ENCODE data around the gene SARDH.

The SARDH gene

DNA sequence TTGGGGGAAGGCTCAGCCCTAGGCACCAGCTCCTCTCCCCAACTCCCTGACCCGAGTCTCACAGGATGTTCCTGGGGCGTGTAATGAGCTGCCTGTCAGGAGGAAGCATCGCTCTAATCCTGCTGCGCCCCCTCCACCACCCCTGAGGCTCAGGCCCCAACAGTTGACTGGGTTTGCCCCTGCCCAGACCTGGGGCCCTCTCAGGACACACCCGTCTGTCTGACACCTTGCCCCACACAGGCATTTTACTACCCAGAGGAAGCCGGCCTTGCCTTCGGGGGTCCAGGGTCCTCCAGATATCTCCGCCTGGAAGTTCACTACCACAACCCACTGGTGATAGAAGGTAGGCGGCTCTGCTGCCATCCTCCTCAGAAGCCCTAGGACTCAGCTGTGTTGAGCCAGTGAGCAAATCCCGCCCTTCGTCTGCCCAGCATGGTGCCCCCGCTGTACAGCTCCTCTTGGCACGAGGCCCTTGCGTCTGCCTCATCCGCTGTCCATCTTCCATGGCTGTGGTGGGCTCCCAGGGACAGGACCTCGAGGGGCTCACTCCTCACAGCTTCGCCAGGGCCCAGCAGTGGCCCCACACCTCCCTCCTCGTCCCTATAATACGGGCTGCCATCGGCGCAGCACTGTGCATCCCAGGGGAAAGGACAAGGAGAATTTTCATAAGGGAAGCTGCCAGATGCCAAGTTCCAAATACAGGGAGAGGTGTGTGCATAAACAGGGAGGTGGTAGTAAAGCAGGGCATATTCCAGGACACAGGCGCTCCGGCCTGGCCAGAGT lies 94.0 kb downstream of the SARDH start:
- Histone ChIP-seq H3K27me3 (ENCODE audit: low read depth, low read length) (no peaks in the 10 kb centered on the region), H3K27ac (ENCODE audit: low read length) (no peak overlapping the region), H3K4me1 (ENCODE audit: control insufficient read depth in 1 of 2, insufficient read depth in 2 of 2, low read length in 2 of 2) (no peaks in the 10 kb centered on the region), H3K9me3 (ENCODE audit: control insufficient read depth in 1 of 2, low read length in 2 of 2) (no peaks in the 10 kb centered on the region), H3K4me3 (ENCODE audit: low read depth in 1 of 2, low read length in 2 of 2) (no peak overlapping the region), H3K36me3 (ENCODE audit: control insufficient read depth in 1 of 2, insufficient read depth in 2 of 2, low read length in 2 of 2) (no peaks in the 10 kb centered on the region)

- no peaks in the 10 kb centered on the region for H3K36me3 ChIP-seq (ENCODE audit: control insufficient read depth in 1 of 2, insufficient read depth in 2 of 2, low read length in 2 of 2)
- H3K9me3 ChIP-seq (ENCODE audit: control insufficient read depth in 1 of 2, low read length in 2 of 2) = no peaks in the 10 kb centered on the region
- H3K27ac ChIP-seq (ENCODE audit: low read length) = no peak overlapping the region
- H3K4me1 ChIP-seq (ENCODE audit: control insufficient read depth in 1 of 2, insufficient read depth in 2 of 2, low read length in 2 of 2) = no peaks in the 10 kb centered on the region
- H3K4me3 ChIP-seq (ENCODE audit: low read depth in 1 of 2, low read length in 2 of 2) = no peak overlapping the region
- no peaks in the 10 kb centered on the region for H3K27me3 ChIP-seq (ENCODE audit: low read depth, low read length)
Measured at GRCh38 chr9:133643362-133643755, 94.8 kb downstream of the SARDH start.

DNA sequence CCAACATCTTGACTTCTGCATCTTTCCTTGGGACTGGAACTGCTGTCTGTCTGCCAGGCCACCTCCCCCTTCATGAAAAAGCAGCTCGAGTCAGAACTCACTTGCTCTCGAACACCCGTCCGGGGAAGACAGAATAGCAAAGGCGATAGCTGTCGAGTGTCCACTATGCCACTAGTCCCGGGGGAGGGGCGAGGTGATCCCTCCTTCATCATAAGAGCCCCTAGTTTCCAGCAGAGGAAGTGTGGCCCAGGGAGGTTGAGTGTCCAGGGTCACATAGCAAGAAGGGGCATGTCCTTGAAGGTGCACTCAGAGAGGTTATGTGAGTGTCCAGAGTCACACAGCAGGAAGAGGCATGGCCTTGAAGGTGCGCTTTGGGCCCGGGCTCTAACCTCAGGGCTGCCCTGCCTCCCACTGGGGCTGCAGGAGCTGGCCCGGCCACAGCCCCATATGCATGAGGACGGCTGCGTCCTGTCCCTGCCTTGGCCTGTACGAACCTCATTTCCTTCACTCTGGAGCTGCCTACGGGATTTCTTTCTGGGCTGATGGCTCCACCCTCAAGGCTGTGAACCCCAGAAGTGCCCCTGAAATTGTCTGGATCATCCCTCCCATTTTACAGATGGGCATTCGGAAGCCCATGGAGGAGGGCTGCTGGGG lies 95.3 kb downstream of the SARDH start:
- H3K9me3 ChIP-seq (ENCODE audit: control insufficient read depth in 1 of 2, low read length in 2 of 2) = no peaks in the 10 kb centered on the region

GRCh38 chr9:133641861-133642595 lies 96.1 kb downstream of the SARDH start:
- no peaks in the 10 kb centered on the region for H3K36me3 ChIP-seq (ENCODE audit: control insufficient read depth in 1 of 2, insufficient read depth in 2 of 2, low read length in 2 of 2)
- no peaks in the 10 kb centered on the region for H3K9me3 ChIP-seq (ENCODE audit: control insufficient read depth in 1 of 2, low read length in 2 of 2)
- H3K4me3 ChIP-seq (ENCODE audit: low read depth in 1 of 2, low read length in 2 of 2) = no peak overlapping the region
- no peak overlapping the region for H3K27ac ChIP-seq (ENCODE audit: low read length)
- H3K4me1 ChIP-seq (ENCODE audit: control insufficient read depth in 1 of 2, insufficient read depth in 2 of 2, low read length in 2 of 2) = no peaks in the 10 kb centered on the region
- no peaks in the 10 kb centered on the region for H3K27me3 ChIP-seq (ENCODE audit: low read depth, low read length)

More for the DNA sequence above, 95.3 kb downstream of the SARDH start:
- Histone ChIP-seq H3K27me3 (ENCODE audit: low read depth, low read length) (no peaks in the 10 kb centered on the region), H3K36me3 (ENCODE audit: control insufficient read depth in 1 of 2, insufficient read depth in 2 of 2, low read length in 2 of 2) (no peaks in the 10 kb centered on the region), H3K4me1 (ENCODE audit: control insufficient read depth in 1 of 2, insufficient read depth in 2 of 2, low read length in 2 of 2) (no peaks in the 10 kb centered on the region), H3K27ac (ENCODE audit: low read length) (no peak overlapping the region), H3K4me3 (ENCODE audit: low read depth in 1 of 2, low read length in 2 of 2) (no peak overlapping the region)

GRCh38 chr9:133641396-133641655 lies 96.8 kb downstream of the SARDH start:
- H3K9me3 ChIP-seq (ENCODE audit: control insufficient read depth in 1 of 2, low read length in 2 of 2) = no peaks in the 10 kb centered on the region
- H3K27me3 ChIP-seq (ENCODE audit: low read depth, low read length) = no peaks in the 10 kb centered on the region
- no peaks in the 10 kb centered on the region for H3K4me1 ChIP-seq (ENCODE audit: control insufficient read depth in 1 of 2, insufficient read depth in 2 of 2, low read length in 2 of 2)
- H3K36me3 ChIP-seq (ENCODE audit: control insufficient read depth in 1 of 2, insufficient read depth in 2 of 2, low read length in 2 of 2) = no peaks in the 10 kb centered on the region
- no peak overlapping the region for H3K4me3 ChIP-seq (ENCODE audit: low read depth in 1 of 2, low read length in 2 of 2)
- H3K27ac ChIP-seq (ENCODE audit: low read length) = no peak overlapping the region

DNA sequence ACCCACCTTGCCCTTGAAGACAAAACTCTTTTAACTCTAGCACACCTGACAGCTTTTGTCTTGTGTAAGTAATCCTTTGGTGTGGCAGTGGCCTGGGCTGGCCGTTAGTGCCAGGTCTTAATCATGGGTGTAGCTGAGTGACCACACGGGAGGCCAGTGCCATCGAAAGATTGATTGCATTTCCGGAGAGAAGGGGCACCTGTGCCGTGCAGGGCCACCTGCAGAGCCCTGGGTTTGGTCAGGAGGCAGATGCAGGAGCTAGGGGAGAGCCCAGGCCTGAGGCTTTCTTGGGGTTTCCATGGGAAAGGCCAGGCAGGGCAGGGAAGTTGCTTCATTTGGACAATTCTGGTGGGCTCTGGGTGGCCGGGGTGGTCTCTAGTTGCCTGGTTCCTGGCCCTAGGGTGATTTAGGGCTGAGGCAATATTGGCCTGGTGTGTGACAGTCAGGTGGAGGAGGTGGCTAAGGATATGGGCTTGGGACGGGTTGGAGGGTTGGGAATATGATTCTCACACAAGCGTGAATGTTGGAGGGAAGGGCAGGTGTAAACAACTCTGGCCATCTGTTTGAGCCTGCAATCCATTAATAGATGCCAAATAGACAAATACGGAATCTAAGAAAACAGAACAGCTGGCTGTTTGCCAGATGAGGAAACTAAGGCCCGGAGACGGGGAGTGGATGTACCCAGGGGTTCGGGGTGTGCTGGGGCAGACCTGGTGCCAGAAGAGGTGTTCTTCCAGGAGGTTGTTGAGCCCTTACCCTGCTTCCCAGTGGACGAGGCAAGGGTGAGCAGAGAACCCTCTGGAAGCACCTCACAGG lies 97.4 kb downstream of the SARDH start:
- Histone ChIP-seq H3K36me3 (ENCODE audit: control insufficient read depth in 1 of 2, insufficient read depth in 2 of 2, low read length in 2 of 2) (no peaks in the 10 kb centered on the region), H3K9me3 (ENCODE audit: control insufficient read depth in 1 of 2, low read length in 2 of 2) (no peaks in the 10 kb centered on the region), H3K27ac (ENCODE audit: low read length) (no peak overlapping the region), H3K27me3 (ENCODE audit: low read depth, low read length) (no peaks in the 10 kb centered on the region), H3K4me3 (ENCODE audit: low read depth in 1 of 2, low read length in 2 of 2) (no peak overlapping the region), H3K4me1 (ENCODE audit: control insufficient read depth in 1 of 2, insufficient read depth in 2 of 2, low read length in 2 of 2) (no peaks in the 10 kb centered on the region)

GRCh38 chr9:133640160-133640559 lies 98.0 kb downstream of the SARDH start:
- no peak overlapping the region for H3K27ac ChIP-seq (ENCODE audit: low read length)
- H3K27me3 ChIP-seq (ENCODE audit: low read depth, low read length) = no peaks in the 10 kb centered on the region
- H3K36me3 ChIP-seq (ENCODE audit: control insufficient read depth in 1 of 2, insufficient read depth in 2 of 2, low read length in 2 of 2) = no peaks in the 10 kb centered on the region
- H3K4me3 ChIP-seq (ENCODE audit: low read depth in 1 of 2, low read length in 2 of 2) = no peak overlapping the region
- H3K4me1 ChIP-seq (ENCODE audit: control insufficient read depth in 1 of 2, insufficient read depth in 2 of 2, low read length in 2 of 2) = no peaks in the 10 kb centered on the region
- H3K9me3 ChIP-seq (ENCODE audit: control insufficient read depth in 1 of 2, low read length in 2 of 2) = no peaks in the 10 kb centered on the region

DNA sequence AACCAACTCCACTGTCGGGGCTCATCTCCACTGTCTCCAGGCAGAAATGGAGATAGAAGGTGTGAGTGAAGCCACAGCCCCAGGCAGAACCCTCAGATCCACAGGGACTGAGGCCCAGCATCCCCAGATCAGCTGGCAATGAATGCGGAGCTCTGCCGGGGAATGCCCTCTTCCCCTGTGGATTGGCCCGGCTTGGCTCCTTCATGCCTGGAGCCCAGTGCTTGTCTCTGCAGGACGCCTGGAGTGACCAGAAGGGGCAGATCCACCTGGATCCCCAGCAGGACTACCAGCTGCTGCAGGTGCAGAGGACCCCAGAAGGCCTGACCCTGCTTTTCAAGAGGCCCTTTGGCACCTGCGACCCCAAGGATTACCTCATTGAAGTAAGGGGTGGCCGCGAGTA lies 98.5 kb downstream of the SARDH start:
- Histone ChIP-seq H3K4me3 (ENCODE audit: low read depth in 1 of 2, low read length in 2 of 2) (no peak overlapping the region), H3K4me1 (ENCODE audit: control insufficient read depth in 1 of 2, insufficient read depth in 2 of 2, low read length in 2 of 2) (no peaks in the 10 kb centered on the region), H3K27ac (ENCODE audit: low read length) (no peak overlapping the region), H3K9me3 (ENCODE audit: control insufficient read depth in 1 of 2, low read length in 2 of 2) (no peaks in the 10 kb centered on the region), H3K36me3 (ENCODE audit: control insufficient read depth in 1 of 2, insufficient read depth in 2 of 2, low read length in 2 of 2) (no peaks in the 10 kb centered on the region), H3K27me3 (ENCODE audit: low read depth, low read length) (no peaks in the 10 kb centered on the region)

GRCh38 chr9:133638711-133639110 lies 99.4 kb downstream of the SARDH start:
- H3K27me3 ChIP-seq (ENCODE audit: low read depth, low read length) = no peaks in the 10 kb centered on the region
- H3K4me3 ChIP-seq (ENCODE audit: low read depth in 1 of 2, low read length in 2 of 2) = no peak overlapping the region
- H3K4me1 ChIP-seq (ENCODE audit: control insufficient read depth in 1 of 2, insufficient read depth in 2 of 2, low read length in 2 of 2) = no peaks in the 10 kb centered on the region
- no peak overlapping the region for H3K27ac ChIP-seq (ENCODE audit: low read length)
- H3K36me3 ChIP-seq (ENCODE audit: control insufficient read depth in 1 of 2, insufficient read depth in 2 of 2, low read length in 2 of 2) = no peaks in the 10 kb centered on the region
- H3K9me3 ChIP-seq (ENCODE audit: control insufficient read depth in 1 of 2, low read length in 2 of 2) = no peaks in the 10 kb centered on the region

DNA sequence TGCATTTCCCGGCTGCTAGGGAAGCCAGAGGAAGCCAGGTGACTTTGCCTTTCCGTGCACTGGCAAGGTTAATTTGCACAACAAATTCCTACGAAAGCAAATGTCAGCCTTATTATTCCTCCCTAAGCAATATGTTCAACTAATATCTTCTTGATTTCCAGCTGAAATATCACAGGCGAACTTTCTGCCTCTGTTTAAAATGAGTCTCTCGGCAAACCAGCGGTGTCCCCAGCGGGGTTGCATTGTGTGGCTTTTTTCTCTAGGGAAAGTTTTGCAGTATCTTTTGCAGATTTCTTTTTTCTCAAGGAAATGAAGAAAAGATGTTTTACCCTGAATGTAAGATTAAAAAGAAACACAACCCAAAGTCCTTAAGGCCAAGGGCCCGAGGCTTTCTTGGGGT lies 100.1 kb downstream of the SARDH start:
- H3K27me3 ChIP-seq (ENCODE audit: low read depth, low read length) = no peaks in the 10 kb centered on the region

GRCh38 chr9:133637451-133638055 lies 100.6 kb downstream of the SARDH start:
- Histone ChIP-seq H3K4me3 (ENCODE audit: low read depth in 1 of 2, low read length in 2 of 2) (no peak overlapping the region), H3K9me3 (ENCODE audit: control insufficient read depth in 1 of 2, low read length in 2 of 2) (no peaks in the 10 kb centered on the region), H3K27me3 (ENCODE audit: low read depth, low read length) (no peaks in the 10 kb centered on the region), H3K36me3 (ENCODE audit: control insufficient read depth in 1 of 2, insufficient read depth in 2 of 2, low read length in 2 of 2) (no peaks in the 10 kb centered on the region), H3K4me1 (ENCODE audit: control insufficient read depth in 1 of 2, insufficient read depth in 2 of 2, low read length in 2 of 2) (peaks cover 0 to 4% of the 10 kb centered on the region in 2 donors), H3K27ac (ENCODE audit: low read length) (no peak overlapping the region)

More for the DNA sequence above, 100.1 kb downstream of the SARDH start:
- H3K9me3 ChIP-seq (ENCODE audit: control insufficient read depth in 1 of 2, low read length in 2 of 2) = no peaks in the 10 kb centered on the region
- no peak overlapping the region for H3K27ac ChIP-seq (ENCODE audit: low read length)
- H3K4me3 ChIP-seq (ENCODE audit: low read depth in 1 of 2, low read length in 2 of 2) = no peak overlapping the region
- peaks cover 0 to 4% of the 10 kb centered on the region in 2 donors for H3K4me1 ChIP-seq (ENCODE audit: control insufficient read depth in 1 of 2, insufficient read depth in 2 of 2, low read length in 2 of 2)
- H3K36me3 ChIP-seq (ENCODE audit: control insufficient read depth in 1 of 2, insufficient read depth in 2 of 2, low read length in 2 of 2) = no peaks in the 10 kb centered on the region

Measured in muscle layer of duodenum (tissue), 2 donors.